Chondrocyte (in vitro differentiated cells): ENCODE measurements around the gene LRP2BP. TPM values are rescaled to one million over a fixed set of nuclear protein-coding genes. Genes with fewer than 3 reads are reported as not detected.

ENCODE experiments used
- DNase-seq: peaks from one replicate; pipeline ENCODE4 v3.0.0; 2021; ENCODE audit warnings: mixed read lengths, low spot score
- H3K27ac Mint-ChIP-seq: one replicate; pipeline ENCODE4 v1.8.0; 2021; ENCODE audit warnings: mild to moderate bottlenecking, moderate library complexity, mixed read lengths; ENCODE audit not compliant: unreplicated experiment
- H3K27me3 Mint-ChIP-seq: 2 replicates; pipeline ENCODE4 v1.8.0; 2021; ENCODE audit warnings: low read depth, mixed read lengths
- H3K36me3 Mint-ChIP-seq: 2 replicates; pipeline ENCODE4 v1.8.0; 2021; ENCODE audit warnings: low read depth, mixed read lengths
- H3K4me1 Mint-ChIP-seq: 2 replicates; pipeline ENCODE4 v1.8.0; 2021; ENCODE audit warnings: low read depth, mild to moderate bottlenecking, mixed read lengths
- H3K4me3 Mint-ChIP-seq: one replicate; pipeline ENCODE4 v1.8.0; 2021; ENCODE audit warnings: mild to moderate bottlenecking, moderate library complexity, mixed read lengths; ENCODE audit not compliant: unreplicated experiment
- H3K9me3 Mint-ChIP-seq: 2 replicates; pipeline ENCODE4 v1.8.0; 2021; ENCODE audit warnings: low read depth, mixed read lengths
- total RNA-seq: library from RNA; stranded (reverse); gene quantifications from 3 replicates; pipeline ENCODE4 v1.2.1, GENCODE V29; 2021
- TF ChIP-seq, protein P1 (sequence below): fragments of 200-600 bp; sonication (generic); IDR thresholded peaks from 2 replicates; pipeline ENCODE4 v1.5.0; 2021; ENCODE audit warnings: antibody characterized with exemption, mild to moderate bottlenecking, moderate library complexity

LRP2BP gene
- total RNA-seq, 1 donor from 2014 or later = 0.52 TPM

DNA sequence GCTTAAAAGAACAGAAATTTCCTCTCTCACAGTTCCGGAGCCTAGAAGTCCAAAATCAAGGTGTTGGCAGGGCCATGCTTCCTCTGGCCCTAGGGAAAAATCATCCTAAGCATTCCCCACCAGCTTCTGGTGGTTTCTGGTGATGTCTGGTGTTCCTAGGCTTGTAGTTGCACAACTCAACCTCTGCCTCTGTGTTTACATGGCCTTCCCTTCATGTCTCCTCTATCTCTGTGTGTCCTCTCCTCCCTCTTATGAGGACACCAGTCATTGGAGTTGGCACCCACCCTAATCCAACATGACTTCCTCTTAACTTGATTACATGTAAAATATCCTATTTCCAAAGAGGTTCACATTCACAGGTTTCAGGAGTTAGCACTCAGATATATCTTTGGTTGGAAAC is 15.4 kb downstream of the LRP2BP start:
- no peak overlapping the region for H3K27ac Mint-ChIP-seq
- peaks cover 20% of the 10 kb centered on the region for H3K4me1 Mint-ChIP-seq
- H3K36me3 Mint-ChIP-seq = peaks cover 35% of the 10 kb centered on the region
- H3K4me3 Mint-ChIP-seq = no peak overlapping the region
- DNase-seq = no peak
- peaks cover 14% of the 10 kb centered on the region for H3K9me3 Mint-ChIP-seq
- TF ChIP-seq, protein P1, sequence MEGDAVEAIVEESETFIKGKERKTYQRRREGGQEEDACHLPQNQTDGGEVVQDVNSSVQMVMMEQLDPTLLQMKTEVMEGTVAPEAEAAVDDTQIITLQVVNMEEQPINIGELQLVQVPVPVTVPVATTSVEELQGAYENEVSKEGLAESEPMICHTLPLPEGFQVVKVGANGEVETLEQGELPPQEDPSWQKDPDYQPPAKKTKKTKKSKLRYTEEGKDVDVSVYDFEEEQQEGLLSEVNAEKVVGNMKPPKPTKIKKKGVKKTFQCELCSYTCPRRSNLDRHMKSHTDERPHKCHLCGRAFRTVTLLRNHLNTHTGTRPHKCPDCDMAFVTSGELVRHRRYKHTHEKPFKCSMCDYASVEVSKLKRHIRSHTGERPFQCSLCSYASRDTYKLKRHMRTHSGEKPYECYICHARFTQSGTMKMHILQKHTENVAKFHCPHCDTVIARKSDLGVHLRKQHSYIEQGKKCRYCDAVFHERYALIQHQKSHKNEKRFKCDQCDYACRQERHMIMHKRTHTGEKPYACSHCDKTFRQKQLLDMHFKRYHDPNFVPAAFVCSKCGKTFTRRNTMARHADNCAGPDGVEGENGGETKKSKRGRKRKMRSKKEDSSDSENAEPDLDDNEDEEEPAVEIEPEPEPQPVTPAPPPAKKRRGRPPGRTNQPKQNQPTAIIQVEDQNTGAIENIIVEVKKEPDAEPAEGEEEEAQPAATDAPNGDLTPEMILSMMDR = no peak
- no peaks in the 10 kb centered on the region for H3K27me3 Mint-ChIP-seq

DNA sequence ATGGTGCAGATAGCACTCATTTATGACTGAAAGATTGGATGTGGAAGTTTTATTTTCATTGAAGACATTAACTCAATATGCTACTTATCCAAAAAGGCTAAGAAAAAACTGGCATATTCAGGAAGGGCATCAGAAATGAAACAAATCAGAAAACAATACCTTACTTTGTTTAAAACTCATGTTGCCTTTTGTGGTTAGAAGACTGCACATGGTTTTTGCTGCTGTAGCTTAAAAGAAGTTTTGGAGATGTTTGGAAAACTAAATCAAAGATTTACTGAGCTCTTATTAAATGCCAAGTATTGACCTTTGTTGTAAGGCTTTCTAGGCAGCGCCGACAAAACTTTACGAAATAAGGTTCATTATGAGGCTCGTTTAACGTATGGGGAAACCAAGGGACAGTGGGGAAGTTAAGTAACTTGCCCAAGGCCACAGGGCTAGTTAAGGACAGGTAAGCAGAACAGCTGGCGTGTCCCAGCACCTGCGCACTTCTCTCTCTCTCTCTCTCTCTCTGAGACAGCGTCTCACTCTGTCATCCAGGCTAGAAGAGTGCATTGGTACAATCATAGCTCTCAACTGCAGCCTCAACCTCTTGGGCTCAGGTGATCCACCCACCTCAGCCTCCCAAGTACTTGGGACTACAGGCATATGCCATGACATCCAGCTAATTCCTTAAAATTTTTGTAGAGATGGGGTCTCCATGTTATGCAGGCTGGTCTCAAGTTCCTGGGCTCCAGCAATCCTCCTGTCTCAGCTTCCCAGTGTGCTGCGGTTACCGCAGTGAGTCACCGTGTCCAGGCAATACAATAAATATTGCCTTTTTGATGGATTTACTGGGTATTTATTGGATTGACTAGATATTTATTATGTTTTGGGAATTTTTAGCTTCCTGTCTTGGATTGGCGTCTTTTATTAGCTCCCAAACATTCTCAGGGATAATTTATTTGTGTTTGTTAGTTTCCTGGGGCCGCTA is 16.1 kb downstream of the LRP2BP start:
- Mint-ChIP-seq H3K4me3 (no peak overlapping the region), H3K4me1 (peaks cover 12% of the 10 kb centered on the region), H3K36me3 (peaks cover 38% of the 10 kb centered on the region)

DNA sequence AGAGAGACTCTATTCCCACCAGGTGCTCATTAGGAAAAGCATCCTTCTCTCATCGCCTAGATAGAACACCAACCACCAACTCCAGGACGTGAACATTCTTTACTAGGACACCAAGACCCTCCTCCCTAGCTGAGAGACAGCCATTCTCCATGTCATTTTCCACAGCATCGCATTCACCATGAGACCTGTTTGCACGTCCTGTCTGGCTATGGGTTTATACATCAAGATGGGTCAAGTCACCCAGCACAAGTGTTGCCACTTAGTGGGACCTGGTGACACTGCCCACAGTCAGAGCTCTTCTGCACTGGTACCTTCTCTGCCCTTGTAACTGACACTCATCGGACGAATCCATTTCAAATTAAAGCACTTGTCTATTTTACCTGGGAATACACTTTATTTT is 17.5 kb downstream of the LRP2BP start:
- Mint-ChIP-seq H3K4me1 (peaks cover 2% of the 10 kb centered on the region), H3K27me3 (no peaks in the 10 kb centered on the region), H3K4me3 (no peak overlapping the region), H3K27ac (no peak overlapping the region), H3K9me3 (peaks cover 14% of the 10 kb centered on the region), H3K36me3 (peaks cover 38% of the 10 kb centered on the region)
- TF ChIP-seq, protein P1 = no peak
- DNase-seq = no peak

More for the DNA sequence above, 16.1 kb downstream of the LRP2BP start:
- peaks cover 14% of the 10 kb centered on the region for H3K9me3 Mint-ChIP-seq
- TF ChIP-seq, protein P1 = no peak
- DNase-seq = no peak
- no peaks in the 10 kb centered on the region for H3K27me3 Mint-ChIP-seq
- no peak overlapping the region for H3K27ac Mint-ChIP-seq

DNA sequence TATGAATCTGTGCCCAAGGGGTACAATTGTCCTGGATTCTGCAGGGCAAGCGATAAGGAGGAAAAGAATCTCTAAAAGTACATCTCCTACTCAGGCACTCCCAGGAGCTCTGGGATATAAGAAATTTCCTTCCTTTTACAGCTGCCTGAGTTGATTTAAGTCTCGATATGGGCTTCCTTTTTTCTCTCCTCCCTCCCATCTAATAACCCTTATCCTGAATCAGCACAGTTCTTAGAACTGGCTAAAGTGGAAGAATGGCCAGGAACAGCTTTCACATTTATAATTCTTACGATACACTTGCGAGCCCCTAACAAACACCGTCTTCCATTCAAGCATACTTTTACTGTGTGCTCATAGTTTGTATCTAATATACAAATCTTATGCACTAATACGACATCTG is 21.2 kb downstream of the LRP2BP start:
- no peak for DNase-seq
- peaks cover 3% of the 10 kb centered on the region for H3K9me3 Mint-ChIP-seq
- TF ChIP-seq, protein P1 = no peak
- H3K36me3 Mint-ChIP-seq = peaks cover 35% of the 10 kb centered on the region
- H3K27ac Mint-ChIP-seq = no peak overlapping the region
- no peak overlapping the region for H3K4me3 Mint-ChIP-seq
- H3K27me3 Mint-ChIP-seq = no peaks in the 10 kb centered on the region
- H3K4me1 Mint-ChIP-seq = peaks cover 5% of the 10 kb centered on the region

DNA sequence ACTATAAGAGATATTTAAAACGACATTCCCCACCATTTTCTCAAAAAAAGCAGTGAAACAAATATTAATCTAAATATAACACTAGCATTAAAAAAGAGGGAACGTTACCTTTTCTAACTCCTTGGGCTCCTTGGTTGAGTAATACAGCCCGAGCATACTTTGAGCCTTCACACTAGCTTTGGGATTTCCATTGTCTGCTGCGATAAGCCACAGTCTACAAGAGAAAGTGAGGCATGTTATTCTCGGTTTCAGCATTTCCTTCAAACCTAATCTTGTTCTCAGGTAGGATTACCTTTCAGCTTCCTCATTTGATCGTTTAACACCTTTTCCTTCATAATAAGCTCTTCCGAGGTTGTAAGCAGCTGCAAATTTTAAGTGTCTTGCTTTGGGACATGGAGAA is 21.7 kb downstream of the LRP2BP start:
- no peak for DNase-seq
- no peaks in the 10 kb centered on the region for H3K27me3 Mint-ChIP-seq
- peaks cover 3% of the 10 kb centered on the region for H3K9me3 Mint-ChIP-seq
- no peak overlapping the region for H3K27ac Mint-ChIP-seq
- H3K4me1 Mint-ChIP-seq = peaks cover 9% of the 10 kb centered on the region
- H3K4me3 Mint-ChIP-seq = no peak overlapping the region
- peaks cover 33% of the 10 kb centered on the region for H3K36me3 Mint-ChIP-seq
- TF ChIP-seq, protein P1 = no peak
